Measurements from ENCODE around the gene FBXO33.

- TF ChIP-seq CTCF (IDR thresholded peaks at IDR 0.05; ENCODE audit: low read length) (no peak), EZH2phosphoT487 (IDR thresholded peaks at IDR 0.05; ENCODE audit: low read length) (no peak)
Measured at GRCh38 chr14:39446131-39446744, 14.0 kb upstream of the FBXO33 start.

Measured in MM.1S (cell line).